Fibroblast of lung (primary cell): ENCODE data around the gene CHST1. TPM values are rescaled to one million over a fixed set of nuclear protein-coding genes. Genes with fewer than 3 reads are reported as not detected.

Experiments used
- DNase-seq, 2 donors: peaks; one replicate each; pipeline versions ENCODE4 v3.0.0 to v3.0.0-alpha.2; 2010; ENCODE audit warnings: low read depth in 2 of 2
- H2AFZ ChIP-seq: 2 replicates; pipeline ENCODE4 v1.5.1; 2012; ENCODE audit warnings: low read length, control low read depth, inconsistent platforms
- H3K27ac ChIP-seq: 2 replicates; pipeline ENCODE4 v1.5.1; 2011; ENCODE audit warnings: low read length, control low read depth; ENCODE audit not compliant: insufficient read depth
- H3K27me3 ChIP-seq: 2 replicates; pipeline ENCODE4 v1.5.1; 2011; ENCODE audit warnings: mild to moderate bottlenecking, low read length; ENCODE audit not compliant: control insufficient read depth, insufficient read depth
- H3K36me3 ChIP-seq: 2 replicates; pipeline ENCODE4 v1.5.1; 2011; ENCODE audit warnings: low read length; ENCODE audit not compliant: control insufficient read depth, insufficient read depth
- H3K4me1 ChIP-seq: 2 replicates; pipeline ENCODE4 v1.5.1; 2011; ENCODE audit warnings: low read length; ENCODE audit not compliant: control insufficient read depth, insufficient read depth; ENCODE audit errors: extremely low read depth
- H3K4me2 ChIP-seq: 2 replicates; pipeline ENCODE4 v1.5.1; 2011; ENCODE audit warnings: low read length, control low read depth; ENCODE audit not compliant: insufficient read depth; ENCODE audit errors: extremely low read depth
- H3K4me3 ChIP-seq, 4 experiments: fragments of 200-600 bp in 1 of 4; sonication (generic) in 1 of 4; replicated peaks in 1 of 4; 2 replicates each; pipeline ENCODE4 v1.5.1; 2011 to 2016; ENCODE audit warnings: low read length in 4 of 4, low read depth in 3 of 4, mild to moderate bottlenecking in 3 of 4, control low read depth in 2 of 4, inconsistent platforms in 1 of 4, mixed read lengths in 1 of 4; ENCODE audit not compliant: insufficient read depth in 1 of 4; ENCODE audit errors: control extremely low read depth in 1 of 4
- H3K79me2 ChIP-seq: 2 replicates; pipeline ENCODE4 v1.5.1; 2012; ENCODE audit warnings: mild to moderate bottlenecking, low read length, inconsistent platforms; ENCODE audit not compliant: control insufficient read depth, insufficient read depth
- H3K9ac ChIP-seq: 2 replicates; pipeline ENCODE4 v1.5.1; 2011; ENCODE audit warnings: mild to moderate bottlenecking, low read length, control low read depth; ENCODE audit not compliant: insufficient read depth
- H3K9me3 ChIP-seq: 2 replicates; pipeline ENCODE4 v1.5.1; 2012; ENCODE audit warnings: low read depth, low read length; ENCODE audit not compliant: control insufficient read depth, insufficient read depth
- H4K20me1 ChIP-seq: 2 replicates; pipeline ENCODE4 v1.5.1; 2011; ENCODE audit warnings: low read length; ENCODE audit not compliant: control insufficient read depth, insufficient read depth; ENCODE audit errors: extremely low read depth
- CTCF ChIP-seq, 2 donors: IDR thresholded peaks in 1 of 2; conservative IDR thresholded peaks in 1 of 2; 1 replicate in 1 of 2; 2 replicates in 1 of 2; pipeline ENCODE4 v1.5.1; 2011 to 2012; ENCODE audit warnings: low read length in 2 of 2, control low read depth in 1 of 2, inconsistent platforms in 1 of 2, low read depth in 1 of 2, mild to moderate bottlenecking in 1 of 2
- EZH2 ChIP-seq: IDR thresholded peaks from 2 replicates; pipeline ENCODE4 v1.5.1; 2012; ENCODE audit warnings: low read length, control low read depth, mild to moderate bottlenecking; ENCODE audit errors: missing control alignments
- polyA plus RNA-seq, 2 donors: library from polyadenylated mRNA; depleted of rRNA in 1 of 2; stranded (reverse) in 1 of 2; unstranded in 1 of 2; fragments of >200 nt; gene quantifications; 2 replicates each; pipeline ENCODE4 v1.2.1, GENCODE V29; 2011 to 2012; ENCODE audit warnings: missing spikeins in 1 of 2
- total RNA-seq: library from RNA; depleted of rRNA; stranded (reverse); fragments of >200 nt; gene quantifications from 2 replicates; pipeline ENCODE4 v1.2.1, GENCODE V29; 2014

Gene CHST1
- total and polyA plus RNA-seq, 2 donors (not counting 1 experiment from before 2014, with no cell fraction given), result under 0.01 to 0.17 TPM

GRCh38 chr11:45617871-45618601 lies 47.4 kb downstream of the CHST1 start:
- no peak overlapping the region for H3K9ac ChIP-seq

GRCh38 chr11:45616802-45617549 lies 48.4 kb downstream of the CHST1 start:
- H3K79me2 ChIP-seq, result no peaks in the 10 kb centered on the region
- H2AFZ ChIP-seq, result no peak overlapping the region
- no peaks in the 10 kb centered on the region for H3K36me3 ChIP-seq
- no peak overlapping the region for H3K4me2 ChIP-seq
- no peaks in the 10 kb centered on the region for H3K9me3 ChIP-seq
- no peaks in the 10 kb centered on the region for H3K4me1 ChIP-seq
- no peak overlapping the region for H3K4me3 ChIP-seq
- no peak overlapping the region for H3K27ac ChIP-seq
- H3K9ac ChIP-seq, result no peak overlapping the region
- H3K27me3 ChIP-seq, result no peaks in the 10 kb centered on the region
- DNase-seq, result no peak
- H4K20me1 ChIP-seq, result no peaks in the 10 kb centered on the region
- TF ChIP-seq CTCF (conservative IDR thresholded peaks at IDR 0.05 in 1 of 2, IDR thresholded peaks at IDR 0.05 in 1 of 2; ENCODE audit: low read depth in 1 of 2, low read length in 2 of 2) (no peak), EZH2 (no peak)

More at GRCh38 chr11:45617871-45618601, 47.4 kb downstream of the CHST1 start:
- Histone ChIP-seq H3K36me3 (no peaks in the 10 kb centered on the region), H4K20me1 (no peaks in the 10 kb centered on the region), H3K79me2 (no peaks in the 10 kb centered on the region), H3K9me3 (no peaks in the 10 kb centered on the region), H3K4me2 (no peak overlapping the region), H3K4me3 (no peak overlapping the region), H3K27ac (no peak overlapping the region), H3K4me1 (no peaks in the 10 kb centered on the region), H3K27me3 (no peaks in the 10 kb centered on the region), H2AFZ (no peak overlapping the region)
- no peak for DNase-seq
- no peak for TF ChIP-seq EZH2
- no peak for TF ChIP-seq CTCF (conservative IDR thresholded peaks at IDR 0.05 in 1 of 2, IDR thresholded peaks at IDR 0.05 in 1 of 2; ENCODE audit: low read depth in 1 of 2, low read length in 2 of 2)

GRCh38 chr11:45615182-45615792 lies 50.1 kb downstream of the CHST1 start:
- H4K20me1 ChIP-seq, result no peaks in the 10 kb centered on the region
- DNase-seq, result no peak
- no peak overlapping the region for H3K4me2 ChIP-seq
- H3K4me1 ChIP-seq, result no peaks in the 10 kb centered on the region
- no peak overlapping the region for H3K4me3 ChIP-seq
- no peaks in the 10 kb centered on the region for H3K27me3 ChIP-seq
- no peak overlapping the region for H3K27ac ChIP-seq
- no peak for TF ChIP-seq EZH2
- TF ChIP-seq CTCF (conservative IDR thresholded peaks at IDR 0.05 in 1 of 2, IDR thresholded peaks at IDR 0.05 in 1 of 2; ENCODE audit: low read depth in 1 of 2, low read length in 2 of 2), result no peak
- no peaks in the 10 kb centered on the region for H3K79me2 ChIP-seq
- no peak overlapping the region for H2AFZ ChIP-seq
- no peaks in the 10 kb centered on the region for H3K9me3 ChIP-seq
- no peaks in the 10 kb centered on the region for H3K36me3 ChIP-seq
- no peak overlapping the region for H3K9ac ChIP-seq
